HepG2 (cell line): ENCODE results near the gene CAMTA1. TPM values are rescaled to one million over a fixed set of nuclear protein-coding genes. Genes with fewer than 3 reads are reported as not detected.

Experiments
- ATAC-seq: fragments of 200-7000 bp; cut with Tn5 transposase; 3 replicates; pipeline ENCODE4 v1.9.1; 2020; ENCODE audit warnings: mild to moderate bottlenecking, moderate library complexity
- BruUV-seq: library from RNA; stranded (reverse); fragments of 400-500 nt; replicated peaks from 2 replicates; lab custom pipeline; 2021; lab: Mats Ljungman, UMichigan
- CTCF ChIA-PET: fragments of 300-600 bp; formaldehyde crosslinking; extraction: SDS; loops from one replicate; lab custom pipeline; 2021; ENCODE audit warnings: low total read pairs, inconsistent platforms, low intra/inter-chr PET ratio; lab: Yijun Ruan, JAX
- POLR2A ChIA-PET: fragments of 350-600 bp; sonication (Branson Sonifier 250); formaldehyde crosslinking; loops from one replicate; lab custom pipeline; 2020; ENCODE audit warnings: antibody characterized with exemption, inconsistent platforms; lab: Yijun Ruan, JAX
- DNase-seq: peaks from one replicate; pipeline ENCODE4 v3.0.0-alpha.2; 2015; ENCODE audit warnings: low spot score
- FAIRE-seq: peaks from 3 replicates; lab custom pipeline; 2011; peaks lifted over from hg19 to GRCh38; lab: Jason Lieb, UNC
- H2AFZ ChIP-seq: one replicate; pipeline ENCODE4 v1.6.1; 2011; ENCODE audit warnings: low read length, inconsistent platforms
- H3K27ac ChIP-seq: fragments of 300-600 bp; 3 replicates; pipeline ENCODE4 v1.8.0; 2011; ENCODE audit warnings: mixed run types, mild to moderate bottlenecking, mixed read lengths, low read length, inconsistent platforms; ENCODE audit not compliant: insufficient read depth; ENCODE audit errors: extremely low read length
- H3K27me3 ChIP-seq, 2 experiments: fragments of 200-600 bp in 1 of 2; 2 replicates in 1 of 2; 3 replicates in 1 of 2; pipeline versions ENCODE4 v1.6.0 to v1.8.0; 2011; ENCODE audit warnings: low read length in 2 of 2, mild to moderate bottlenecking in 2 of 2, moderate library complexity in 2 of 2, inconsistent platforms in 1 of 2; ENCODE audit not compliant: insufficient read depth in 2 of 2, control insufficient read depth in 1 of 2
- H3K36me3 ChIP-seq, 2 experiments: fragments of 200-600 bp in 1 of 2; replicated peaks in 1 of 2; 2 replicates in 1 of 2; 3 replicates in 1 of 2; pipeline versions ENCODE4 v1.5.1 to v1.8.0; 2011; ENCODE audit warnings: low read length in 2 of 2, inconsistent platforms in 1 of 2; ENCODE audit not compliant: insufficient read depth in 2 of 2, control insufficient read depth in 1 of 2
- H3K4me1 ChIP-seq: 2 replicates; pipeline ENCODE4 v1.5.1; 2012; ENCODE audit warnings: low read length, inconsistent platforms; ENCODE audit not compliant: insufficient read depth
- H3K4me2 ChIP-seq: 2 replicates; pipeline ENCODE4 v1.6.0; 2011; ENCODE audit warnings: low read depth, low read length, inconsistent platforms
- H3K4me3 ChIP-seq, 3 experiments: fragments of 200-600 bp in 1 of 3; sonication (generic), shearing (Covaris generic) in 1 of 3; replicated peaks in 1 of 3; 2 replicates each; pipeline ENCODE4 v1.5.1; 2011 to 2016; ENCODE audit warnings: low read length in 3 of 3, inconsistent platforms in 2 of 3, low read depth in 2 of 3, mild to moderate bottlenecking in 2 of 3, control low read depth in 1 of 3, mixed read lengths in 1 of 3; ENCODE audit not compliant: insufficient read depth in 1 of 3
- H3K79me2 ChIP-seq: one replicate; pipeline ENCODE4 v1.6.1; 2011; ENCODE audit warnings: low read length, inconsistent platforms; ENCODE audit not compliant: insufficient read depth
- H3K9ac ChIP-seq: 2 replicates; pipeline ENCODE4 v1.6.0; 2011; ENCODE audit warnings: mild to moderate bottlenecking, low read depth, low read length, inconsistent platforms; ENCODE audit not compliant: insufficient read depth
- H3K9me3 ChIP-seq: 2 replicates; pipeline ENCODE4 v1.5.1; 2012; ENCODE audit warnings: mild to moderate bottlenecking, low read length
- H4K20me1 ChIP-seq: 2 replicates; pipeline ENCODE4 v1.6.0; 2011; ENCODE audit warnings: inconsistent platforms, mild to moderate bottlenecking, low read length, moderate library complexity; ENCODE audit not compliant: insufficient read depth
- CHD2 ChIP-seq: IDR thresholded peaks from 2 replicates; pipeline ENCODE4 v1.6.1; 2011; ENCODE audit warnings: low read depth, low read length, improper control_type of control experiment
- HCFC1 ChIP-seq: fragments of 150-350 bp; IDR thresholded peaks from 2 replicates; pipeline ENCODE4 v1.6.1; 2014; ENCODE audit warnings: low read depth, low read length
- IRF2 ChIP-seq: IDR thresholded peaks from 2 replicates; pipeline ENCODE4 v1.6.1; 2018; ENCODE audit warnings: missing genetic modification reagents, missing compliant biosample characterization
- REL ChIP-seq: sonication (generic); formaldehyde crosslinking; conservative IDR thresholded peaks from 2 replicates; pipeline ENCODE4 v1.8.0; 2022; ENCODE audit warnings: mild to moderate bottlenecking, missing genetic modification reagents, moderate library complexity
- ZNF605 ChIP-seq: sonication (generic); formaldehyde crosslinking; IDR thresholded peaks from 2 replicates; pipeline ENCODE4 v1.8.0; 2022; ENCODE audit warnings: mild to moderate bottlenecking, missing genetic modification reagents
- WGBS: methylation state at CpG from one replicate; pipeline ENCODE4 v1.1.6; 2017; ENCODE audit warnings: low lambda C conversion rate; 5-methylcytosine and 5-hydroxymethylcytosine counted together
- in situ Hi-C: cut with HindIII; loops from 2 replicates; pipeline ENCODE4 v1.10.0; 2017; ENCODE audit warnings: low pct_unique_long_range_greater_than_20kb; ENCODE audit not compliant: extremely low pct_ligation_motif_present
- intact Hi-C: fragments of 100-400 bp; cut with micrococcal nuclease; formaldehyde crosslinking; loops from one replicate; pipeline ENCODE4 v1.10.0; 2022; ENCODE audit not compliant: unreplicated experiment
- polyA plus RNA-seq, 8 experiments: library from polyadenylated mRNA; depleted of rRNA in 3 of 8; stranded (reverse) in 7 of 8; unstranded in 1 of 8; fragments of >200 nt; fragmentation: Illumina TruSeq in 4 of 8; extraction: Trizol in 4 of 8; gene quantifications; 2 replicates each; pipeline versions ENCODE4 v1.2.1 to v1.2.3, GENCODE V29; 2011 to 2016; ENCODE audit warnings: low read depth in 4 of 8, missing spikeins in 1 of 8, mixed read lengths in 1 of 8; ENCODE audit not compliant: insufficient read depth in 1 of 8
- total RNA-seq, 5 experiments: library from RNA; depleted of rRNA; stranded (reverse); fragments of >200 nt; fragmentation: Illumina TruSeq; extraction: Trizol; gene quantifications; 2 replicates each; pipeline ENCODE4 v1.2.3, GENCODE V29; 2016; ENCODE audit warnings: low read depth in 1 of 5
- TF ChIP-seq, protein P1 (sequence below): sonication (generic); formaldehyde crosslinking; IDR thresholded peaks from 2 replicates; pipeline ENCODE4 v1.4.0; 2020; ENCODE audit warnings: missing genetic modification reagents
- TF ChIP-seq, protein P2 (sequence below): IDR thresholded peaks from 2 replicates; pipeline ENCODE4 v1.6.1; 2016; ENCODE audit warnings: control low read depth
- TF ChIP-seq, protein P3 (sequence below): IDR thresholded peaks from 2 replicates; pipeline ENCODE4 v1.6.1; 2016
- TF ChIP-seq, protein P4 (sequence below): sonication (generic); formaldehyde crosslinking; IDR thresholded peaks from 2 replicates; pipeline ENCODE4 v1.4.0; 2020; ENCODE audit warnings: missing genetic modification reagents

Gene CAMTA1
- total and polyA plus RNA-seq, 2 of the 13 experiments (the other 11 are each of a cell fraction or from before 2014, with no cell fraction given), result 25.0 to 36.4 TPM

DNA sequence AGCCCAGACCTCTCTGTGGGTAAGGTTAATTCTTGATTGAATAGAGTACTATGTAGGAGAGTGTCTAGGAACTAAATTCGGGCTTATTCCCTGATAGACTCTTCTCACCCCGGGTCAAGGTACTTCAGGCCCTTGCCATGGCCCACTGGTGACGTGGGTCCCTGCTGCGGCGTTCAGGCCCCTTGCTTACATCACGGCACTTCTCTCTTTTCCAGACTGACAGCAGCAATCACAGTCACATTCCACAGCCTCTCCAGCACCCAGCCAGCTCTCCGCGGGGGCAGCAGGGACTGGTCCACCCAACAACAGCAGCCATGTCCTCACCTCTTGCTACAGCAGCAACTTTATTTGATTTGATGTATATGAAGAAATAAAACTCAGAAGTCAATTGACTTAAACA lies 584.6 kb downstream of the CAMTA1 start (continued):
- TF ChIP-seq, protein P1, sequence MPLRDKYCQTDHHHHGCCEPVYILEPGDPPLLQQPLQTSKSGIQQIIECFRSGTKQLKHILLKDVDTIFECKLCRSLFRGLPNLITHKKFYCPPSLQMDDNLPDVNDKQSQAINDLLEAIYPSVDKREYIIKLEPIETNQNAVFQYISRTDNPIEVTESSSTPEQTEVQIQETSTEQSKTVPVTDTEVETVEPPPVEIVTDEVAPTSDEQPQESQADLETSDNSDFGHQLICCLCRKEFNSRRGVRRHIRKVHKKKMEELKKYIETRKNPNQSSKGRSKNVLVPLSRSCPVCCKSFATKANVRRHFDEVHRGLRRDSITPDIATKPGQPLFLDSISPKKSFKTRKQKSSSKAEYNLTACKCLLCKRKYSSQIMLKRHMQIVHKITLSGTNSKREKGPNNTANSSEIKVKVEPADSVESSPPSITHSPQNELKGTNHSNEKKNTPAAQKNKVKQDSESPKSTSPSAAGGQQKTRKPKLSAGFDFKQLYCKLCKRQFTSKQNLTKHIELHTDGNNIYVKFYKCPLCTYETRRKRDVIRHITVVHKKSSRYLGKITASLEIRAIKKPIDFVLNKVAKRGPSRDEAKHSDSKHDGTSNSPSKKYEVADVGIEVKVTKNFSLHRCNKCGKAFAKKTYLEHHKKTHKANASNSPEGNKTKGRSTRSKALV (CRISPR knock-in tag), result no peak
- TF ChIP-seq CHD2 (no peak), REL (no peak), ZNF605 (no peak)
- TF ChIP-seq, protein P2, sequence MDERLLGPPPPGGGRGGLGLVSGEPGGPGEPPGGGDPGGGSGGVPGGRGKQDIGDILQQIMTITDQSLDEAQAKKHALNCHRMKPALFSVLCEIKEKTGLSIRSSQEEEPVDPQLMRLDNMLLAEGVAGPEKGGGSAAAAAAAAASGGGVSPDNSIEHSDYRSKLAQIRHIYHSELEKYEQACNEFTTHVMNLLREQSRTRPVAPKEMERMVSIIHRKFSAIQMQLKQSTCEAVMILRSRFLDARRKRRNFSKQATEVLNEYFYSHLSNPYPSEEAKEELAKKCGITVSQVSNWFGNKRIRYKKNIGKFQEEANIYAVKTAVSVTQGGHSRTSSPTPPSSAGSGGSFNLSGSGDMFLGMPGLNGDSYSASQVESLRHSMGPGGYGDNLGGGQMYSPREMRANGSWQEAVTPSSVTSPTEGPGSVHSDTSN (CRISPR knock-in tag), result no peak

DNA sequence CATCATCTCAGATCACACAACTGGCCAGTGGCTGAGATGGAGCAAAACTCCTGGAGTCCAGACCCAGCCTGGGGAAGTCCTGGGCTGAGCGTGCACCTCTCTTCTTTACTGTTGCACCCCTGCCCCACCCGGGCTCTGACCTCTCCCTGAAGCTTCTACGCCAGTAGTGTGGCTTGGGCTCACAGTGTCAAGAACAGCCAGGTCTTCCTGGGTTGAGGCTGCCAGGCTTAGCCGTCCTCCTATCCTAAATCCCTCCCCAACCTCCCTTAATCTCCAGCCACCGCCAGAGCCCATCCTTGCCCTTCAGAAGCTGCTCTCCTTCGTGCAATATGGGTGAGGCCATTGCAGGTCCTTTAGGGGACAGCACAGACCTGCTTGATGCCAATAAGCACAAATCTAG lies 586.7 kb downstream of the CAMTA1 start:
- POLR2A ChIA-PET, result no interaction called here
- no peak for FAIRE-seq
- in situ Hi-C loops, result no loop called here

More for the DNA sequence above, 586.7 kb downstream of the CAMTA1 start:
- Histone ChIP-seq H3K4me1 (no peaks in the 10 kb centered on the region), H3K4me2 (no peak overlapping the region), H3K27me3 (peaks cover 4 to 15% of the 10 kb centered on the region in 2 experiments), H4K20me1 (no peaks in the 10 kb centered on the region), H3K36me3 (no peaks in the 10 kb centered on the region), H3K4me3 (no peak overlapping the region), H3K9ac (no peak overlapping the region), H3K79me2 (no peaks in the 10 kb centered on the region), H3K9me3 (no peaks in the 10 kb centered on the region), H2AFZ (no peak overlapping the region), H3K27ac (no peak overlapping the region)
- no TSS peak for BruUV-seq
- CTCF ChIA-PET, result no interaction called here
- intact Hi-C loops, result no loop called here
- ATAC-seq (no peak), DNase-seq (no peak)
- TF ChIP-seq, protein P3, sequence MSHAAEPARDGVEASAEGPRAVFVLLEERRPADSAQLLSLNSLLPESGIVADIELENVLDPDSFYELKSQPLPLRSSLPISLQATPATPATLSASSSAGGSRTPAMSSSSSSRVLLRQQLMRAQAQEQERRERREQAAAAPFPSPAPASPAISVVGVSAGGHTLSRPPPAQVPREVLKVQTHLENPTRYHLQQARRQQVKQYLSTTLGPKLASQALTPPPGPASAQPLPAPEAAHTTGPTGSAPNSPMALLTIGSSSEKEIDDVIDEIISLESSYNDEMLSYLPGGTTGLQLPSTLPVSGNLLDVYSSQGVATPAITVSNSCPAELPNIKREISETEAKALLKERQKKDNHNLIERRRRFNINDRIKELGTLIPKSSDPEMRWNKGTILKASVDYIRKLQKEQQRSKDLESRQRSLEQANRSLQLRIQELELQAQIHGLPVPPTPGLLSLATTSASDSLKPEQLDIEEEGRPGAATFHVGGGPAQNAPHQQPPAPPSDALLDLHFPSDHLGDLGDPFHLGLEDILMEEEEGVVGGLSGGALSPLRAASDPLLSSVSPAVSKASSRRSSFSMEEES (CRISPR knock-in tag), result no peak
- TF ChIP-seq, protein P4, sequence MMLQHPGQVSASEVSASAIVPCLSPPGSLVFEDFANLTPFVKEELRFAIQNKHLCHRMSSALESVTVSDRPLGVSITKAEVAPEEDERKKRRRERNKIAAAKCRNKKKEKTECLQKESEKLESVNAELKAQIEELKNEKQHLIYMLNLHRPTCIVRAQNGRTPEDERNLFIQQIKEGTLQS (CRISPR knock-in tag), result no peak
- TF ChIP-seq HCFC1, result no peak
- no peak for TF ChIP-seq IRF2 (CRISPR knock-in tag)
- 25% methylated on average over 6 of the region's 6 CpGs for WGBS
